Measurements from ENCODE around the gene MYCN.

Gene MYCN

GRCh38 chr2:15932394-15933183 lies 7.8 kb upstream of the MYCN start:
- no peak for DNase-seq

- no peak for DNase-seq
Measured at GRCh38 chr2:15933184-15933845, 7.0 kb upstream of the MYCN start.

DNA sequence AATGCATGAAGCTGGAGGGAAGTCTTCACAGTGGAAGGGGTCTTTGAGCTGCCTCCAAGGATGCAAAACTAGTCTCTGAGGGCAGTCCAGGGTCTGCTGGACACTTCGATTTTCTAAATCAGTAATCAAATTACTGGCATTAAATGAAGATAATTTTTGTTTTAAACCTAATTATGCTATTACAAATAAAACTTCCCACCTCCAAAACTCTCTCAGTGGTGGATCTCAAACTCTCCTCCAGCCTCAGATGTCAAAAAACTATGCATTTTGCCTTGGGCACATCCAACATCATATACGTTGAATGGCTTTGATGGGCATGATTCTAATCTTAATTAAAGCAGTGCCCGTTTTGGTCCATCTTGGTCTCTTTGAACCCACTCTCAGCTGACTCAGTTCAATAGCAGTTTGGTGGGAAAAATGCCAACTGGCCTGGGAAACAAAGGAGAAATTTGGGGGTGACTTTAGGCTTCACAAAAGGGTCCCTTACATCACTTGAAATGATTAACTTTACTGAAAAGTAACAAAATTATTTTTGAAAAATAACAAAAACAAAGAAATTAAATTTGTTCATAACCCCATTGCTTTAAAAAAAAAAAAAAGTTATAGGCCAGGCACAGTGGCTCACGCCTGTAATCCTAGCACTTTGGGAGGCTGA lies 5.9 kb upstream of the MYCN start:
- no peak for DNase-seq

DNA sequence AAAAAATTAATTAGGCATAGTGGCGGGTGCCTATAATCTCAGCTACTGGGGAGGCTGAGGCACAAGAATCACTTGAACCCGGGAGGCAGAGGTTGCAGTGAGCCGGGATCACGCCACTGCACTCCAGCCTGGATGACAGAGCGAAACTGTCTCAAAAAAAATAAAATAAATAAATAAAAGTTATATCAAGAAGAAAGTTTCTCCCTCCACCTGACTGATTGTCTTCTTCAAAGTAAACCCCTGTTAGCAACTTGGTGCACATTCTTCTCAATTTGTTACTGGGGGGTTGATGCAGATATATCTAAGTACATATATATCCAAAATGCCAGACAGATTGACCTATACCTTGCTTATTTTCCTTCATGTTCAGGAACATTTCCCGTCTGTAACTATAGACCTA lies 5.2 kb upstream of the MYCN start:
- DNase-seq: no peak

DNA sequence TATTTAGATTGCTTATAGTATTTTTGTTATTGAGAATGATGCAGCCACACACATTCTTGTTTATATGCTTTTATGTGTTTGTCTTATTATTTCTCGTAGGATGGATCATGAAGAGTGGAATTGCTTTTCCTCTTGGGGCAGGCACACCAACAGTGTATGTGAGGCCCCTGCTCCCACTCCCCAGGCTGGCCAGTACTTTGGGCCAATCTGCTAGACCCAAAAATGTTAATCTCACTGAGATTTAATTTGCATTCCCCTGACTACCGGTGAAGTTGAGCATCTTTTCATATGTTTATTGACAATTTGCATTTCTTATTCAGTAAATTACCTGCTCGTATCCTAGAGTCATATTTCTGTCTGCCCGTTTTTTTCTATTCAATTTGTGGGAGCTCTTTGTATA lies 4.7 kb upstream of the MYCN start:
- no peak for DNase-seq

DNA sequence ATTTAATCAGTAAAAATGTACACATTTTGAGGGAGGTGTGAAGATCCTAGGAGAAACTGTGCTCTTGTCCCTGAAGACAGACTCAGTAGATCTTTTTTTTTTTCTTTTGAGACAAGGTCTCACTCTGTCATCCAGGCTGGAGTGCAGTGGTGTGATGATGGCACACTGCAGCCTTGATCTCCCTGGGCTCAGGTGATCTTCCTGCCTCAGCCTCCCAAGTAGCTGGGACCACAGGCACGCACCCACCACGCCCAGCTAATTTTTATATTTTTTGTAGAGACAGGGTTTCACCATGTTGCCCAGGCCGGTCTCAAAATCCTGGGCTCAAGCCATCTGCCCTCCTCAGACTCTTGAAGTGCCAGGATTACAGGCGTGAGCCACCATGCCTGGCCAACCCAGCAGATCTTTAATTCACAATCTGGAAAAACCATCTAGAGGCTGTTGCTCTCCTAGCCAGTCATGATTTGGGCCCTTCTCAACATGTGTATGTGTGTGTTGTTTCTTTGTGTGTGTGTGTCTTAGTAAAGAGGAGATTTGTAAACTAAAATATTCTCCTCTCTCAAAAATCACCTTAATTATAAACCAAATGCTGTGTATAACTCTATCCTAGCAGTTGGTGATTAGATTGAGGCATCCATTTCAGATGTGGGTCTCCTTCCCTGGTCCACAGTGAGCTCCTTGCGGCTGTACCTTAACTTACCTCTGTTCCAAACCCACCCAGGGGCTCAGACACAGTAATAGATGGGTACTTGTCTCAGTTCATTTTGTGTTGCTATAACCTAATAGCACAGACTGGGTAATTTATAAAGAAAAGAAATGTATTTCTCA lies 3.9 kb upstream of the MYCN start:
- DNase-seq: no peak

DNA sequence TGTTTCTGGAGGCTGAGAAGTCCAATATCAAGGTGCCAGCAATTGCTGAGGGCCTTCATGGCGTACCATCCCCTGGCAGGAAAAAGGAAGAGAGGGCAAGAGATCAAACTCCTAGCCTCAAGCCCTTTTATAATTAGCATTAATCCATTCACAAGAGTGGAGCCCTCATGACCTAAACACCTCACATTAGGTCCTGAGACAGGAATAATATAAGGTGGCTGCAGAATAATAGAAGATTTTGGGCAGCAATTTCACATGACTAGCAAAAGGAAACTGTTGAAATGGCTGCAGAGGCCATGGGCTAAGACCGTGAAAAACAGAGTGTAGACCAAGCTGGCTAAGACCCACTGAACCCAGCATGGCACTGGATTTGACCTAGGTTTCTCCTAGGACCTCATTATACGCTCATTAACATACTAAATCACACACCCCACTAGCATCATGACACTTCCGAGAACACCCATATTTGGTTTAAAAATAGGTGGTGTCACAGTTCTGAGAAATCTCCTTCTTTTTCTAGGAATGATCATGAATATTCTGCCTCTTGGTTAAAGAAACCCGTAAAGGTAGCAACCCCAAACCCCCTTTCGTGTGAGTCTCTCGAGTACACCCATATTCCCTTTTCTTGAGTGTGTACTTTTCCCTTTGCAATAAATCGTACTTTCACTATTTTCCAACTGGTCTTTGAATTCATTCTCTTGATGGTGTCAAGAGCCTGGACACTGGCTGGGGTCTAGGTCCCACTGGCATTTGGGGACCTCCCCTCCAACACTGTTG lies 3.1 kb upstream of the MYCN start:
- DNase-seq: no peak

DNA sequence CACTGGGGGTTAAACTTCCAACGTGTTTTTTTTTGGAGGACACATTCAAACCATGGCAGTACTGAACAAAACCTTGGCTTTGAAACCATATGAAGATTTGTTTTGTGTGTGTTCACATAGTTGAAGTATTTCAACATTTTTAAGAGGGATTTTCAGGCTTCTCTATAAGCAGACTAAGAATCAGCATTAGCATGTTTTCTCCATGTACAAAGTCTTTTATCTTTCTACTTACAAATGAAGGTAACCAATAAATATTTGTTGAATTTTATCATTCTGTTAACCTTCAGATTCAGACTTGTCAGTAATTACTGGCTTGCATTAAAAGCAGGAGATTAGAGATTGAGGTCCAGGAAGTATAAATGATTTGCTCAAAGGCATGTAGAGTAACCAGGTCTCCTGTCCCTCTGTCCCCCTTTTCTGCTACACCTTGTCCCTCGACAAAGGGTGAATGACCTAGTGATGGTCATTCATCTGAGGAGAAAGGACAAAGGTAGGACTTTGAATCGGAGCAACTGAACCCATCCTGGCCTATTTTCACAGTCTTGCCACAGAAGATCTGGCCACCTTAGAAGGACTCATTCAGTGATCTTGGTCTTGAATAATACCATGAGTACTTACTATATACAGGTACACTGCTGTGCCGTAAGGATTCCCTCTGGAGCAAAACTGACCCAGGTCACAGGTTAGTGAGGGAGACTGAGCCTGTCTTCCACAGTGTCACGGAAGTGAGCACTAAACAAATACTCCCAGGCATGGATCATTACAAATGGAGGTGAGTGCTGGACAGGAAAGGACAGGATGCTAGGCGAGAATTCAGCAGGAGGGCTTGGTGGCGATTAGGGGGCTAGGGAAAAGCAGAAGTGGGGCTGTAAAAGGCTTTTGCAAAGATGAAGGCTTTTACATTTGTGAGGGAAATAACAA lies 2.2 kb upstream of the MYCN start:
- no peak for DNase-seq

GRCh38 chr2:15938803-15939555 lies 1.4 kb upstream of the MYCN start:
- DNase-seq: no peak

GRCh38 chr2:15939556-15939853 lies 845 bp upstream of the MYCN start:
- DNase-seq: peak; percentile 53

DNA sequence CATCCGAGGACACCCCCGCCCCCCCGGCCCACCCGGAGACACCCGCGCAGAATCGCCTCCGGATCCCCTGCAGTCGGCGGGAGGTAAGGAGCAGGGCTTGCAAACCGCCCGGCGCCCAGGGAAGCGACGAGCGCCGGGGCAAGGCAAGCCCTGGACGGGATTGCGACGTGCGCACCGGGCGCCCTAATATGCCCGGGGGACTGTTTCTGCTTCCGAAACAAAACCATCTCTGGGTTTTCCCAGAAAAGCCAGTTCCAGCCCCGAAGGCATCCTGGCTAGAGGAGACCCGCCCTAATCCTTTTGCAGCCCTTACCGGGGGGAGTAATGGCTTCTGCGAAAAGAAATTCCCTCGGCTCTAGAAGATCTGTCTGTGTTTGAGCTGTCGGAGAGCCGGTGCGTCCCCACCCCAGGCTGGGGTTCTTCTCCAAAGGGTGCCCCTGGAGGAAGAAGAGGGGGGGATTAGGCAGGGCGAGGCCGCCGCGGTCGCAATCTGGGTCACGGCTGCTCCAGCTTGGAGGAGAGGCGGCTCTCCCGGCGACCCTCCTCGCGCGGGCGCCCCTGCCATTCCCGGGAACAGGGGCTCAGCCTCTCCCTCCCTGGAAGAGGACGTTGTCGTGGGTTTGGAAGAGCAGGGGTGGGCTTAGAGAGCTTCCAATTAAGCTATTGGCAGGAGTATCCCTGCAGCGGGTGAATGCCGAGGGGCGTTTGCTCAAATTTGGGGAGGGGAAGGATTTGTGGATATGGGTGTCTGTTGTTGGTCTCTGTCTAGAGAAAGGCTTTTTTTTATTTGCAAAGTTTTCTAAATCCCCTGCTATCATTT lies 521 bp downstream of the MYCN start:
- no peak for DNase-seq

- DNase-seq: peak; percentile 13
Measured at GRCh38 chr2:15941481-15941850, 1.1 kb downstream of the MYCN start.

DNA sequence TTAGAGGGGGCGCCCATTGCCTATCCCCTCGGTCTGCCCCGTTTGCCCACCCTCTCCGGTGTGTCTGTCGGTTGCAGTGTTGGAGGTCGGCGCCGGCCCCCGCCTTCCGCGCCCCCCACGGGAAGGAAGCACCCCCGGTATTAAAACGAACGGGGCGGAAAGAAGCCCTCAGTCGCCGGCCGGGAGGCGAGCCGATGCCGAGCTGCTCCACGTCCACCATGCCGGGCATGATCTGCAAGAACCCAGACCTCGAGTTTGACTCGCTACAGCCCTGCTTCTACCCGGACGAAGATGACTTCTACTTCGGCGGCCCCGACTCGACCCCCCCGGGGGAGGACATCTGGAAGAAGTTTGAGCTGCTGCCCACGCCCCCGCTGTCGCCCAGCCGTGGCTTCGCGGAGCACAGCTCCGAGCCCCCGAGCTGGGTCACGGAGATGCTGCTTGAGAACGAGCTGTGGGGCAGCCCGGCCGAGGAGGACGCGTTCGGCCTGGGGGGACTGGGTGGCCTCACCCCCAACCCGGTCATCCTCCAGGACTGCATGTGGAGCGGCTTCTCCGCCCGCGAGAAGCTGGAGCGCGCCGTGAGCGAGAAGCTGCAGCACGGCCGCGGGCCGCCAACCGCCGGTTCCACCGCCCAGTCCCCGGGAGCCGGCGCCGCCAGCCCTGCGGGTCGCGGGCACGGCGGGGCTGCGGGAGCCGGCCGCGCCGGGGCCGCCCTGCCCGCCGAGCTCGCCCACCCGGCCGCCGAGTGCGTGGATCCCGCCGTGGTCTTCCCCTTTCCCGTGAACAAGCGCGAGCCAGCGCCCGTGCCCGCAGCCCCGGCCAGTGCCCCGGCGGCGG lies 1.7 kb downstream of the MYCN start:
- peak; percentile 11 for DNase-seq

GRCh38 chr2:15942711-15943345 lies 2.5 kb downstream of the MYCN start:
- DNase-seq: no peak

- DNase-seq: peak; percentile 16
Measured at GRCh38 chr2:15943378-15944280, 3.3 kb downstream of the MYCN start.

DNA sequence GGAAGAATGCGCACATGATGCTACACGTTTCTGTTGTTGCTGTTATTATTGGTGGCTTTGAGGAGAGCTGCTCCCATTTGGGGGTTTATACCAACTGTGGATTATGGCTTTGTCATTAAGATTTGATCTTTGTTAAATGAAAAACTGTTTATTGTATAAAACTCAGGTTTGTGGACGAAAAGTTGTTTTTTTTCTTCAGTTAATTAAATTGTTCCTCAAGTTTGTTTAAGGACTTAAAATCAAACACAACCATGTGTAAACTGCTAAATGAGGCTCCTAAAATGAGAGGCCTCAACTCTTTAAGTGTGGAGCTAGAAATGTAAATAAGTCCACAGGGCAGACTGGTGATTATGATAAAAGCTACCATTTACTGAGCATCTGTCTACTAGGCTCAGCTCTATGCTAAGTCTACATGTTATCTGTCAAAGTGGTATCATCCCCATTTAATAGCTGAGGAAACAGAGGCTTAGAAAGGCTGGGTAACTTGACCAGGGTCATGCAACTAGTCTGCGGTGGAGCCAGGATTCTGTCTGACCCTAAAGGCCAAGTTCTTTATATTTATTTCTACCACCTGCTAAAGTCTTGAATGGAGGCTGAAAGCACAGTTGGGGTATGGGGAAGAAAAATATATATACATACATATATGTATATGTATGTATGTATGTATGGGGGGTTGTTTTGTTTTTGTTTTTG lies 4.1 kb downstream of the MYCN start:
- no peak for DNase-seq

Measured in CD4-positive, alpha-beta T cell treated with Interleukin-6 for 4 hours (primary cell).